ENCODE data around the gene SLC9A8. TPM values are rescaled to one million over a fixed set of nuclear protein-coding genes. Genes with fewer than 3 reads are reported as not detected.

The SLC9A8 gene
- total RNA-seq (10 to 100 TPM; 11.5 to 12.0 TPM), polyA plus RNA-seq (7.7 TPM)

GRCh38 chr20:49812507-49813304 is at the start of gene SLC9A8:
TSS of gene SLC9A8 (plus strand) at chr20:49812828. CDS start at chr20:49812923, 95 bp downstream.
- Mint-ChIP-seq H3K4me1 (peaks cover 30 to 41% (median 40%) of the 10 kb centered on the region in 3 donors), H3K27me3 (no peaks in the 10 kb centered on the region), H3K36me3 (peaks cover 3 to 39% (median 4%) of the 10 kb centered on the region in 3 donors), H3K9me3 (no peaks in the 10 kb centered on the region), H3K27ac (peak within 1 kb of the TSS; percentile 94 to 100 (median 98)), H3K4me3 (peak within 1 kb of the TSS; percentile 91 to 98 (median 96))
- peak; percentile 73 to 90 (median 84) for DNase-seq
- Histone ChIP-seq H3K4me3 (ENCODE audit: low read length) (peak within 1 kb of the TSS; percentile 89), H3K4me1 (ENCODE audit: insufficient read depth, low read length) (peaks cover 20% of the 10 kb centered on the region), H3K36me3 (ENCODE audit: insufficient read depth, low read length) (peaks cover 4% of the 10 kb centered on the region), H3K27ac (ENCODE audit: low read depth, low read length) (peak within 1 kb of the TSS; percentile 94), H3K9me3 (ENCODE audit: low read length) (no peaks in the 10 kb centered on the region), H3K27me3 (ENCODE audit: insufficient read depth, low read length, poor library complexity, severe bottlenecking) (no peaks in the 10 kb centered on the region)
- ChIA-PET CTCF (interaction anchor here (1.0 to 1.7 kb wide), 5 partner anchors 9 to 166 kb away, joined by 3 to 4 read pairs (median 3); no protein-coding TSS in a partner anchor), POLR2A (interaction anchor here (0.5 to 1.5 kb wide), 8 partner anchors 11 to 144 kb away, joined by 3 to 7 read pairs (median 4); partner anchors contain the start of gene RNF114)

- Histone ChIP-seq H3K4me1 (ENCODE audit: insufficient read depth, low read length) (peaks cover 10% of the 10 kb centered on the region), H3K27ac (ENCODE audit: low read depth, low read length) (no peak overlapping the region), H3K36me3 (ENCODE audit: insufficient read depth, low read length) (no peaks in the 10 kb centered on the region), H3K4me3 (ENCODE audit: low read length) (no peak overlapping the region), H3K27me3 (ENCODE audit: insufficient read depth, low read length, poor library complexity, severe bottlenecking) (peaks cover 7% of the 10 kb centered on the region), H3K9me3 (ENCODE audit: low read length) (no peaks in the 10 kb centered on the region)
- Mint-ChIP-seq H3K4me3 (no peak overlapping the region), H3K36me3 (peaks cover 0 to 3% (median 0%) of the 10 kb centered on the region in 3 donors), H3K27me3 (peaks cover 24 to 30% of the 10 kb centered on the region in 2 donors), H3K27ac (no peak overlapping the region), H3K4me1 (peaks cover 7 to 9% (median 8%) of the 10 kb centered on the region in 3 donors), H3K9me3 (no peaks in the 10 kb centered on the region)
- CTCF ChIA-PET: interaction anchor here (0.6 kb wide), 1 partner anchor 633 kb away, joined by 3 read pairs; no protein-coding TSS in a partner anchor
- DNase-seq: no peak
- POLR2A ChIA-PET: interaction anchor here (0.6 kb wide), 1 partner anchor 28 kb away, joined by 3 read pairs; no protein-coding TSS in a partner anchor
These were observed 49.5 kb upstream of the SLC9A8 start for GRCh38 chr20:49762940-49763766.

- no peak overlapping the region for H3K4me3 Mint-ChIP-seq
- Histone ChIP-seq H3K27me3 (ENCODE audit: insufficient read depth, low read length, poor library complexity, severe bottlenecking) (peaks cover 20% of the 10 kb centered on the region), H3K36me3 (ENCODE audit: insufficient read depth, low read length) (no peaks in the 10 kb centered on the region), H3K4me1 (ENCODE audit: insufficient read depth, low read length) (peaks cover 28% of the 10 kb centered on the region), H3K4me3 (ENCODE audit: low read length) (no peak overlapping the region), H3K9me3 (ENCODE audit: low read length) (no peaks in the 10 kb centered on the region), H3K27ac (ENCODE audit: low read depth, low read length) (peak overlapping the region; percentile 58)
- CTCF ChIA-PET: no interaction called here
- no peaks in the 10 kb centered on the region for H3K36me3 Mint-ChIP-seq
- peaks cover 27 to 31% of the 10 kb centered on the region in 2 donors for H3K27me3 Mint-ChIP-seq
- no peak for DNase-seq
- POLR2A ChIA-PET: no interaction called here
- H3K4me1 Mint-ChIP-seq: peaks cover 19 to 25% (median 20%) of the 10 kb centered on the region in 3 donors
- no peak overlapping the region for H3K27ac Mint-ChIP-seq
- H3K9me3 Mint-ChIP-seq: no peaks in the 10 kb centered on the region
These were observed 47.3 kb upstream of the SLC9A8 start for GRCh38 chr20:49765413-49765736.

GRCh38 chr20:49765846-49766541 is 46.6 kb upstream of the SLC9A8 start:
- Mint-ChIP-seq H3K4me1 (peaks cover 19 to 25% (median 20%) of the 10 kb centered on the region in 3 donors), H3K27me3 (peaks cover 27 to 31% of the 10 kb centered on the region in 2 donors)

GRCh38 chr20:49766979-49767521 is 45.6 kb upstream of the SLC9A8 start:
- POLR2A ChIA-PET: no interaction called here

More at GRCh38 chr20:49765846-49766541, 46.6 kb upstream of the SLC9A8 start:
- H3K36me3 Mint-ChIP-seq: no peaks in the 10 kb centered on the region
- ChIA-PET POLR2A (no interaction called here), CTCF (no interaction called here)
- H3K4me3 Mint-ChIP-seq: no peak overlapping the region
- H3K27ac ChIP-seq (ENCODE audit: low read depth, low read length): peak overlapping the region; percentile 58
- H3K36me3 ChIP-seq (ENCODE audit: insufficient read depth, low read length): no peaks in the 10 kb centered on the region
- no peak overlapping the region for H3K27ac Mint-ChIP-seq
- peaks cover 20% of the 10 kb centered on the region for H3K27me3 ChIP-seq (ENCODE audit: insufficient read depth, low read length, poor library complexity, severe bottlenecking)
- peaks cover 28% of the 10 kb centered on the region for H3K4me1 ChIP-seq (ENCODE audit: insufficient read depth, low read length)
- H3K9me3 ChIP-seq (ENCODE audit: low read length): no peaks in the 10 kb centered on the region
- H3K4me3 ChIP-seq (ENCODE audit: low read length): no peak overlapping the region
- DNase-seq: no peak
- H3K9me3 Mint-ChIP-seq: no peaks in the 10 kb centered on the region

GRCh38 chr20:49768204-49769047 is 44.2 kb upstream of the SLC9A8 start:
- H3K27me3 Mint-ChIP-seq: peaks cover 25 to 31% of the 10 kb centered on the region in 2 donors
- POLR2A ChIA-PET: interaction anchor here (0.7 kb wide), 1 partner anchor 8 kb away, joined by 3 read pairs; no protein-coding TSS in a partner anchor
- no peaks in the 10 kb centered on the region for H3K9me3 ChIP-seq (ENCODE audit: low read length)
- no peak overlapping the region for H3K27ac ChIP-seq (ENCODE audit: low read depth, low read length)
- no peaks in the 10 kb centered on the region for H3K9me3 Mint-ChIP-seq
- no peaks in the 10 kb centered on the region for H3K36me3 ChIP-seq (ENCODE audit: insufficient read depth, low read length)
- peaks cover 19 to 25% (median 20%) of the 10 kb centered on the region in 3 donors for H3K4me1 Mint-ChIP-seq
- H3K4me3 ChIP-seq (ENCODE audit: low read length): no peak overlapping the region
- H3K27me3 ChIP-seq (ENCODE audit: insufficient read depth, low read length, poor library complexity, severe bottlenecking): peaks cover 20% of the 10 kb centered on the region
- H3K36me3 Mint-ChIP-seq: no peaks in the 10 kb centered on the region
- H3K4me3 Mint-ChIP-seq: peak overlapping the region in 4 of 7 donors; percentile 13 to 53 (median 34)
- DNase-seq: peak in 2 of 5 donors; percentile 58 to 61
- H3K27ac Mint-ChIP-seq: peak overlapping the region in 5 of 8 donors; percentile 1 to 40 (median 12)
- H3K4me1 ChIP-seq (ENCODE audit: insufficient read depth, low read length): peaks cover 28% of the 10 kb centered on the region
- CTCF ChIA-PET: no interaction called here

More at GRCh38 chr20:49766979-49767521, 45.6 kb upstream of the SLC9A8 start:
- H3K27ac ChIP-seq (ENCODE audit: low read depth, low read length): no peak overlapping the region
- Mint-ChIP-seq H3K27me3 (peaks cover 25 to 31% of the 10 kb centered on the region in 2 donors), H3K4me1 (peaks cover 19 to 25% (median 20%) of the 10 kb centered on the region in 3 donors), H3K9me3 (no peaks in the 10 kb centered on the region), H3K27ac (no peak overlapping the region), H3K36me3 (no peaks in the 10 kb centered on the region), H3K4me3 (no peak overlapping the region)
- CTCF ChIA-PET: no interaction called here
- no peaks in the 10 kb centered on the region for H3K9me3 ChIP-seq (ENCODE audit: low read length)
- H3K27me3 ChIP-seq (ENCODE audit: insufficient read depth, low read length, poor library complexity, severe bottlenecking): peaks cover 20% of the 10 kb centered on the region
- no peaks in the 10 kb centered on the region for H3K36me3 ChIP-seq (ENCODE audit: insufficient read depth, low read length)
- peaks cover 28% of the 10 kb centered on the region for H3K4me1 ChIP-seq (ENCODE audit: insufficient read depth, low read length)
- DNase-seq: no peak
- H3K4me3 ChIP-seq (ENCODE audit: low read length): no peak overlapping the region

Measured in CD8-positive, alpha-beta memory T cell (primary cell).